Progenitor cell of endocrine pancreas (in vitro differentiated cells): ENCODE results near the gene PADI3. TPM values are rescaled to one million over a fixed set of nuclear protein-coding genes. Genes with fewer than 3 reads are reported as not detected.

ENCODE experiments used
- DNase-seq: peaks from one replicate; pipeline ENCODE4 v3.0.0; 2021; ENCODE audit warnings: low spot score; ENCODE audit not compliant: unreplicated experiment
- H3K27ac Mint-ChIP-seq: 2 replicates; pipeline ENCODE4 v1.8.0; 2021; ENCODE audit warnings: mild to moderate bottlenecking, moderate library complexity, mixed read lengths
- H3K27me3 Mint-ChIP-seq: 2 replicates; pipeline ENCODE4 v1.8.0; 2021; ENCODE audit warnings: mixed read lengths
- H3K36me3 Mint-ChIP-seq: 2 replicates; pipeline ENCODE4 v1.8.0; 2022; ENCODE audit warnings: mixed read lengths; ENCODE audit not compliant: insufficient read depth
- H3K4me1 Mint-ChIP-seq: 2 replicates; pipeline ENCODE4 v1.8.0; 2021; ENCODE audit warnings: low read depth, mixed read lengths
- H3K4me3 Mint-ChIP-seq: 2 replicates; pipeline ENCODE4 v1.8.0; 2021; ENCODE audit warnings: low read depth, mild to moderate bottlenecking, moderate library complexity, mixed read lengths
- H3K9me3 Mint-ChIP-seq: 2 replicates; pipeline ENCODE4 v1.8.0; 2021; ENCODE audit warnings: low read depth, mixed read lengths
- total RNA-seq: library from RNA; stranded (reverse); gene quantifications from 2 replicates; pipeline ENCODE4 v1.2.1, GENCODE V29; 2021
- TF ChIP-seq, protein P1 (sequence below): fragments of 200-600 bp; sonication (generic); IDR thresholded peaks from one replicate; pipeline ENCODE4 v1.5.0; 2021; ENCODE audit warnings: antibody characterized with exemption, mild to moderate bottlenecking; ENCODE audit not compliant: unreplicated experiment

The PADI3 gene
- total RNA-seq, 1 donor from 2014 or later = not detected

DNA sequence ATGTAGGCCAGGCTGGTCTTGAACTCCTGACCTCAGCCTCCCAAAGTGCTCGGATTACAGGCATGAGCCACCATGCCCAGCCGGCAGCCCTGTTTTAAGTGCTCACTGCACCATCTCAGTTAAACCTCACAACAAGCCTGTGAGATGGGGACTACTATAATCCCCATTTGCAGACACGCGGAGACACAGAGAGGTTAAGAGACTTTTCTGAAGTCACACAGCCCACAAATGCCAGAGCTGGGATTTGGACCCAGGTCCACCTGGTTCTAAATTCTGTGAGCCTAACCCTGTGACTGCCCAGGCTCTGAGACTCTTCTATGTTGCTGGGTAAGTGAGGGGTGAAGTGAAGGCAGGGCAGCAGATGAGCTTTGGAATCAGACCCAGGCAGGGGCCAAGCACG is 37.5 kb upstream of the PADI3 start:
- TF ChIP-seq, protein P1, sequence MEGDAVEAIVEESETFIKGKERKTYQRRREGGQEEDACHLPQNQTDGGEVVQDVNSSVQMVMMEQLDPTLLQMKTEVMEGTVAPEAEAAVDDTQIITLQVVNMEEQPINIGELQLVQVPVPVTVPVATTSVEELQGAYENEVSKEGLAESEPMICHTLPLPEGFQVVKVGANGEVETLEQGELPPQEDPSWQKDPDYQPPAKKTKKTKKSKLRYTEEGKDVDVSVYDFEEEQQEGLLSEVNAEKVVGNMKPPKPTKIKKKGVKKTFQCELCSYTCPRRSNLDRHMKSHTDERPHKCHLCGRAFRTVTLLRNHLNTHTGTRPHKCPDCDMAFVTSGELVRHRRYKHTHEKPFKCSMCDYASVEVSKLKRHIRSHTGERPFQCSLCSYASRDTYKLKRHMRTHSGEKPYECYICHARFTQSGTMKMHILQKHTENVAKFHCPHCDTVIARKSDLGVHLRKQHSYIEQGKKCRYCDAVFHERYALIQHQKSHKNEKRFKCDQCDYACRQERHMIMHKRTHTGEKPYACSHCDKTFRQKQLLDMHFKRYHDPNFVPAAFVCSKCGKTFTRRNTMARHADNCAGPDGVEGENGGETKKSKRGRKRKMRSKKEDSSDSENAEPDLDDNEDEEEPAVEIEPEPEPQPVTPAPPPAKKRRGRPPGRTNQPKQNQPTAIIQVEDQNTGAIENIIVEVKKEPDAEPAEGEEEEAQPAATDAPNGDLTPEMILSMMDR = no peak
- DNase-seq = no peak
- peaks cover 29% of the 10 kb centered on the region for H3K27me3 Mint-ChIP-seq
- no peaks in the 10 kb centered on the region for H3K36me3 Mint-ChIP-seq
- no peak overlapping the region for H3K4me3 Mint-ChIP-seq
- peaks cover 11% of the 10 kb centered on the region for H3K4me1 Mint-ChIP-seq
- no peaks in the 10 kb centered on the region for H3K9me3 Mint-ChIP-seq
- H3K27ac Mint-ChIP-seq = no peak overlapping the region

DNA sequence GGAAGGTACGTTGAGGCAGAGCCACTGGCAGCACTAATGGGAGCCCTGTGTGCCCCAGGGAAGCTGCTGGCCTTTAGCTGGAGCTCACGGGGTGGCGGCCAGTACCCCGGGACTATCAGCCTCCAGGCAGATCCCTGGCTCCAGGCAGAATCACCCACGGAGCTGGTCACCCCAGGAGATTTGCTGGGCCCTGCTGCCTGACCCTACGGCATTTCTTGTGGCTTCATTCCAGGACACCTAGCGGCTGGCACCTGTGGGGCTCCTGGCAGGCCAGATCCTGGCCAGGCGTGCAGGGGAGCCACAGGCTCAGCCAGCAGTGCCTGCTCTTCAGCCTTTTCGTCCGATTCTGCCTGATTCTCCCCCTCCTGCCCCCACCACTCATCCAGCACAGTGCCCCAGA is 36.9 kb upstream of the PADI3 start:
- Mint-ChIP-seq H3K27ac (no peak overlapping the region), H3K9me3 (no peaks in the 10 kb centered on the region), H3K4me3 (no peak overlapping the region), H3K4me1 (peaks cover 11% of the 10 kb centered on the region), H3K36me3 (no peaks in the 10 kb centered on the region), H3K27me3 (peaks cover 29% of the 10 kb centered on the region)
- no peak for DNase-seq
- TF ChIP-seq, protein P1 = no peak

DNA sequence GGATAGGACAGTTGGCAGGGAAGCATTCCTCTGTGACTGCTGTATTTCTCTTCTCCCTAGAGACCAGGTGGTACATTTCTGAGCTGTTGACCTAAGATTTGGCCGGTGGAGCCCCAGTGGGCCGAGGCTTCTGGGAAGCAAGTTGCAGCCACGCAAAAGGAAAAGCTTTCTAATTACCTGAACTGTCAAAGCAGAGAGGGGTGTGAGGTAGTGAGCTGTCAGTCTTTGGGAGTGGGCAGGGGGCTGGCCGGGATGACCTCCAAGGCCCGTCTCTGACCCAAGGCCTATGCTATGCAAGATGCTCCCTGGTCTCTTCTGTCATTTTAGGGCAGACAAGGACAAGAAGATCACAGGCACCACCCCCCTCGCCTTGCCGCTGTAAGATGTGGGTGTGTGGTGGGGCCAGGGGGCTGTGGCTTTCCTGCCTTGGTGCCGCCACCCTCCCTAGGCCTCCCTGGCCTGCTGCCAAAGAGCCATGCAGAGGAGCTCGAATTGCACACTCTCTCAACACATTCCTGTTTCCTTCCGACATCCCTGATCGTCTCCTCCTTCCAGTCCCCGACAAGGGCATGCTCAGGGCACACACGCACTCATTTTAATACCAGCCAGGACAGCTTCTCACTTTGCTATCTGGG is 36.3 kb upstream of the PADI3 start:
- H3K4me3 Mint-ChIP-seq = no peak overlapping the region
- H3K4me1 Mint-ChIP-seq = peaks cover 11% of the 10 kb centered on the region
- H3K27me3 Mint-ChIP-seq = peaks cover 29% of the 10 kb centered on the region
- H3K27ac Mint-ChIP-seq = no peak overlapping the region
- DNase-seq = no peak
- no peaks in the 10 kb centered on the region for H3K9me3 Mint-ChIP-seq
- H3K36me3 Mint-ChIP-seq = no peaks in the 10 kb centered on the region
- TF ChIP-seq, protein P1 = no peak

DNA sequence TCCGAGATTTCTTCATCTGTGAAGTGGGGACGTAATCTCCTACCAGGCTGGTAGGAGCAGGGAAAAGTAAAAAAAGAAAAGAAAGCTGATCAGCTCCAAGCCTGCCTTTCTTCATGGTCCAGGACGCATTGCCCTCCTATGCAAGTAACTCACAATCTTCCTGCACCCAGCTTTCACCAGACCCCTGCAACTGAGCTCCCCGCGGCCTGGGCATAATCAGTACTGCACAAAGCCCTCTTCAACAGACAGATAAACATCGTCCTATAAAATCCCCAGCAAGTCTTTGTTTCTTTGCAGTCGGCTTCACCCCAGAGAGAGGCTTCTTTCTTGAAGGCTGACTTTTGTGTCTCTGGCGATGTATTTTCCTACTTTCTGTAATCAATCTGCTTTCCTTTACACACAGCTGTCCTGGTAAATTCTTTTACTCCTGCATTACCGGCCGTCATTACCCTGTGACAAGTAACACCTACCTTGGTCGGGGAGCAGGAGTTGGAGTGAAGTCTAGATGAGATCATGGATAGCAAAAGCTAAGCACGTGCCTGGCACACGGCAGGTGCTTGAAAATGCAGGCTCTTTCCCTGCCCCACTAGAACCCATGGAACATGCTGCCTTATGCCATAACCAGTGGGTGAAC is 35.6 kb upstream of the PADI3 start:
- TF ChIP-seq, protein P1 = no peak
- Mint-ChIP-seq H3K36me3 (no peaks in the 10 kb centered on the region), H3K27ac (no peak overlapping the region), H3K4me3 (no peak overlapping the region), H3K4me1 (peaks cover 11% of the 10 kb centered on the region), H3K9me3 (no peaks in the 10 kb centered on the region), H3K27me3 (peaks cover 29% of the 10 kb centered on the region)
- no peak for DNase-seq

DNA sequence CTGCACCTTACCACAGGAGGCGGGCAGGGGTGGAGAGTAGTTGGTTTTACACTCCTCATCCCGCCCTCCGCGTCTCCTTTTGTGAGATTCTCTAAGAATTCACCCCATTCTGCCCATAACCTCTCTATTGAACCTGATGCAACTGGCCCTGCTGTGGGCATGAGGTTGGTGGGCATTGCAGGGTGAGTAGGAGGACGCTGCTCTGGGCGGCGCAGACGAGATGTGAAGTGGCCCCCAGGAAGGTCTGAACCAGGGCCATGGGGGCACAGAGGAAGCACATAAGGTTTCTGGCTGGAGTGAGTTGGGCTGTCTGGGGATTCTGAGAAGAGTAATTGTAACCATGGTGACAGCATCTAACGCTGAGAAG is 35.1 kb upstream of the PADI3 start:
- no peak overlapping the region for H3K4me3 Mint-ChIP-seq
- no peaks in the 10 kb centered on the region for H3K9me3 Mint-ChIP-seq
- TF ChIP-seq, protein P1 = no peak
- H3K27ac Mint-ChIP-seq = no peak overlapping the region
- peaks cover 29% of the 10 kb centered on the region for H3K27me3 Mint-ChIP-seq
- no peak for DNase-seq
- no peaks in the 10 kb centered on the region for H3K36me3 Mint-ChIP-seq
- H3K4me1 Mint-ChIP-seq = peaks cover 11% of the 10 kb centered on the region
